NT2/D1 (cell line): ENCODE data around the gene KCNQ5.

Experiments
- SUZ12 ChIP-seq: IDR thresholded peaks from 2 replicates; pipeline ENCODE4 v1.6.1; 2011; ENCODE audit not compliant: insufficient read length, insufficient read depth; ENCODE audit errors: extremely low read depth
- YY1 ChIP-seq: IDR thresholded peaks from 2 replicates; pipeline ENCODE4 v1.6.1; 2011; ENCODE audit not compliant: insufficient read length, insufficient read depth
- ZNF274 ChIP-seq: IDR thresholded peaks from 2 replicates; pipeline ENCODE4 v1.6.1; 2011; ENCODE audit warnings: mild to moderate bottlenecking, low read depth, low read length

- TF ChIP-seq YY1 (no peak), ZNF274 (no peak), SUZ12 (no peak)
Observed at GRCh38 chr6:72967329-72967728, 345.5 kb downstream of the KCNQ5 start.
